Transverse colon (tissue), 4 donors: ENCODE data around the gene DAAM1.

ENCODE experiments used
- CTCF ChIP-seq, 5 experiments: fragments of 200-600 bp in 3 of 5; fragments of 450-650 bp in 2 of 5; sonication (generic) in 3 of 5; IDR thresholded peaks; 1 replicate in 2 of 5; 2 replicates in 3 of 5; pipeline ENCODE4 v1.5.1; 2016 to 2017; ENCODE audit warnings: antibody characterized with exemption in 5 of 5, inconsistent platforms in 3 of 5, mild to moderate bottlenecking in 2 of 5, moderate library complexity in 1 of 5
- EP300 ChIP-seq: sonication (generic); formaldehyde crosslinking; IDR thresholded peaks from one replicate; pipeline ENCODE4 v1.6.1; 2017; ENCODE audit warnings: antibody characterized with exemption, low read depth
- POLR2A ChIP-seq: fragments of 450-650 bp; IDR thresholded peaks from one replicate; pipeline ENCODE4 v1.6.1; 2016; ENCODE audit warnings: antibody characterized with exemption, mild to moderate bottlenecking, moderate library complexity
- POLR2AphosphoS5 ChIP-seq, 3 donors: sonication (generic); formaldehyde crosslinking; IDR thresholded peaks; one replicate each; pipeline ENCODE4 v1.6.1; 2016; ENCODE audit warnings: antibody characterized with exemption in 3 of 3

- no peak for TF ChIP-seq CTCF (IDR thresholded peaks at IDR 0.05)
- no peak for TF ChIP-seq POLR2AphosphoS5 (IDR thresholded peaks at IDR 0.05)
- no peak for TF ChIP-seq POLR2A
- no peak for TF ChIP-seq EP300
Observed at GRCh38 chr14:59276235-59276634, 87.8 kb downstream of the DAAM1 start.
